KMS-11 (cell line): ENCODE data around the gene CDKN3.

Experiments used
- H2AFZ ChIP-seq: fragments of 200-600 bp; sonication (generic); 2 replicates; pipeline ENCODE4 v1.6.1; 2016; ENCODE audit warnings: antibody characterized with exemption, mixed run types, low read depth
- H3K27ac ChIP-seq: fragments of 200-600 bp; sonication (generic); 2 replicates; pipeline ENCODE4 v1.6.1; 2016; ENCODE audit warnings: mild to moderate bottlenecking, mixed run types
- H3K27me3 ChIP-seq: fragments of 200-600 bp; sonication (generic); 2 replicates; pipeline ENCODE4 v1.6.1; 2017; ENCODE audit warnings: mild to moderate bottlenecking, low read depth, mixed run types, moderate library complexity; ENCODE audit not compliant: insufficient read depth
- H3K36me3 ChIP-seq: fragments of 200-600 bp; sonication (generic); 2 replicates; pipeline ENCODE4 v1.6.1; 2017; ENCODE audit warnings: mild to moderate bottlenecking, mixed run types; ENCODE audit not compliant: insufficient read depth
- H3K4me1 ChIP-seq: fragments of 200-600 bp; sonication (generic); 2 replicates; pipeline ENCODE4 v1.6.1; 2016; ENCODE audit warnings: mild to moderate bottlenecking, low read depth, mixed run types; ENCODE audit not compliant: poor library complexity, severe bottlenecking
- H3K4me2 ChIP-seq: fragments of 200-600 bp; sonication (generic); 2 replicates; pipeline ENCODE4 v1.7.0; 2016; ENCODE audit warnings: mild to moderate bottlenecking, mixed run types
- H3K4me3 ChIP-seq: fragments of 200-600 bp; sonication (generic); IDR thresholded peaks from 2 replicates; pipeline ENCODE4 v1.6.1; 2017; ENCODE audit warnings: low read depth, low read length, mixed read lengths; ENCODE audit not compliant: insufficient read depth
- H3K79me2 ChIP-seq: fragments of 200-600 bp; sonication (generic); 2 replicates; pipeline ENCODE4 v1.6.1; 2016; ENCODE audit warnings: low read depth, mixed run types; ENCODE audit not compliant: insufficient read depth
- H3K9ac ChIP-seq: fragments of 200-600 bp; sonication (generic); 2 replicates; pipeline ENCODE4 v1.6.1; 2016; ENCODE audit warnings: mild to moderate bottlenecking, mixed run types
- H4K20me1 ChIP-seq: fragments of 200-600 bp; sonication (generic); 2 replicates; pipeline ENCODE4 v1.6.1; 2016; ENCODE audit warnings: mild to moderate bottlenecking, mixed run types; ENCODE audit not compliant: insufficient read depth
- TF ChIP-seq, protein P1 (sequence below): fragments of 200-600 bp; sonication (generic); conservative IDR thresholded peaks from 2 replicates; pipeline ENCODE4 v1.6.1; 2017; ENCODE audit warnings: low read depth, mild to moderate bottlenecking, antibody characterized with exemption, low read length, moderate library complexity, mixed read lengths

Gene CDKN3

DNA sequence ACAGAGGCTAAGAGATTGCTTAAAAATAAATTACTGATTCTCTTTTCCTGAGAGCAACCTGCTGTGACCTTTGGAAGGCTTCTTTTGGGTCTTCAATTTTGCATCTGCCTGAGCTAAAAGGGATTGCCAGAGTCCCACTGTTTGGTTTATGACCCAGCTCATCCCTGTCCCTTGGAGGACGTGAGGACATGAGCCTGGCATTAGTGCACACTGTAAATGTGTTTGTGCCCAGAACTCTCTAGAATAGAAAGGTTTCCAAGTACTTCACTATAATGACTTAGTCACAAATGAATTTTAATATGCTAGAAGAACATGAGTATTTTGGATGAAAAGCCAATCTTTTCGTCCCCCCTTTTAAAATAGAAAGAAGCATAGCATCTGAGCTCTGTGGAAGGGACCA lies 47.1 kb upstream of the CDKN3 start:
- TF ChIP-seq, protein P1, sequence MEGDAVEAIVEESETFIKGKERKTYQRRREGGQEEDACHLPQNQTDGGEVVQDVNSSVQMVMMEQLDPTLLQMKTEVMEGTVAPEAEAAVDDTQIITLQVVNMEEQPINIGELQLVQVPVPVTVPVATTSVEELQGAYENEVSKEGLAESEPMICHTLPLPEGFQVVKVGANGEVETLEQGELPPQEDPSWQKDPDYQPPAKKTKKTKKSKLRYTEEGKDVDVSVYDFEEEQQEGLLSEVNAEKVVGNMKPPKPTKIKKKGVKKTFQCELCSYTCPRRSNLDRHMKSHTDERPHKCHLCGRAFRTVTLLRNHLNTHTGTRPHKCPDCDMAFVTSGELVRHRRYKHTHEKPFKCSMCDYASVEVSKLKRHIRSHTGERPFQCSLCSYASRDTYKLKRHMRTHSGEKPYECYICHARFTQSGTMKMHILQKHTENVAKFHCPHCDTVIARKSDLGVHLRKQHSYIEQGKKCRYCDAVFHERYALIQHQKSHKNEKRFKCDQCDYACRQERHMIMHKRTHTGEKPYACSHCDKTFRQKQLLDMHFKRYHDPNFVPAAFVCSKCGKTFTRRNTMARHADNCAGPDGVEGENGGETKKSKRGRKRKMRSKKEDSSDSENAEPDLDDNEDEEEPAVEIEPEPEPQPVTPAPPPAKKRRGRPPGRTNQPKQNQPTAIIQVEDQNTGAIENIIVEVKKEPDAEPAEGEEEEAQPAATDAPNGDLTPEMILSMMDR, result no peak
- H3K27me3 ChIP-seq, result no peaks in the 10 kb centered on the region
- H3K9ac ChIP-seq, result no peak overlapping the region
- no peaks in the 10 kb centered on the region for H3K36me3 ChIP-seq
- H3K4me1 ChIP-seq, result no peaks in the 10 kb centered on the region
- H2AFZ ChIP-seq, result no peak overlapping the region
- no peaks in the 10 kb centered on the region for H4K20me1 ChIP-seq
- H3K4me3 ChIP-seq, result no peak overlapping the region
- H3K79me2 ChIP-seq, result no peaks in the 10 kb centered on the region
- no peak overlapping the region for H3K4me2 ChIP-seq
- H3K27ac ChIP-seq, result no peak overlapping the region

DNA sequence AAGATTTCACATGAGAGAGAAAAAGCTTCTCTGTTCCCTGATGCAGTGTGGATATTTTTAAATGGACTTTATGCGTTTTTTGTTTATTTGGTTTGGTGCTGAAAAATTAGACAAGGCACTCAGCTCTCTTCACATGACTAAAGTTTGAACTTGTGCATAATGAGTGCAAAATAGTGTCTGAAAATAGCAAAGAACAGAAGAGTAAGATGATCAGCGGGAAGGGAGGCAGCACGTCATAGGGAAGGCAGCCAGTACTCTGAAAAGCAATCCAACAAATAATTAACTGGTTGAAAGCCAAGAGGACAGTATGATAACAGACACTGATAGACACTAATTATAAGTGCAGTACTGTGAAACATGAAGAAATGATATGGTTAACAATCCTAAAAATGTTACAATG lies 46.6 kb upstream of the CDKN3 start:
- Histone ChIP-seq H3K9ac (no peak overlapping the region), H3K27me3 (no peaks in the 10 kb centered on the region), H3K79me2 (no peaks in the 10 kb centered on the region), H3K4me1 (no peaks in the 10 kb centered on the region), H4K20me1 (no peaks in the 10 kb centered on the region), H3K27ac (no peak overlapping the region), H3K4me2 (no peak overlapping the region), H3K36me3 (no peaks in the 10 kb centered on the region), H3K4me3 (no peak overlapping the region), H2AFZ (no peak overlapping the region)
- TF ChIP-seq, protein P1, result no peak

DNA sequence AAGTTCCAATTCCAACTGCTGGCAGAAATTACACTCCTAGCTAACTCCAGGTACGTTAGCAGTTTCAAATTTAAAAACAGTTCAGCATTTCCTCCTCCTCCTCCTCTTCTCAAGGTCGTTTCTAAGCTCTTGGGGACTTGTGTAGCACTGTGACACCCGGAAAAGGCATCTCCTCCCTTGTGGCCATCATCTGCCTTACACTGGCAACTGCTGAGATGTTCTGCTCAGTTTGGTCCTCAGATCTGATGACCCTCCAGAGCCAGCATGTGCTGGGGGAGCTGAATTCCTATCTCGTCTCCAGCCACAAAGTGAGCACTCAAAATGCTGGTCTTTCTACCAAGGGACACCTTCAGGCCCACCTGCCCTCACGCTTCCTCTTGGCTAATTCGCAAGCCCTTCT lies 43.5 kb upstream of the CDKN3 start:
- Histone ChIP-seq H3K36me3 (no peaks in the 10 kb centered on the region), H3K27ac (no peak overlapping the region), H3K4me1 (no peaks in the 10 kb centered on the region), H3K9ac (no peak overlapping the region), H2AFZ (no peak overlapping the region), H3K27me3 (no peaks in the 10 kb centered on the region), H4K20me1 (no peaks in the 10 kb centered on the region), H3K4me2 (no peak overlapping the region), H3K79me2 (no peaks in the 10 kb centered on the region), H3K4me3 (no peak overlapping the region)
- TF ChIP-seq, protein P1, result no peak

DNA sequence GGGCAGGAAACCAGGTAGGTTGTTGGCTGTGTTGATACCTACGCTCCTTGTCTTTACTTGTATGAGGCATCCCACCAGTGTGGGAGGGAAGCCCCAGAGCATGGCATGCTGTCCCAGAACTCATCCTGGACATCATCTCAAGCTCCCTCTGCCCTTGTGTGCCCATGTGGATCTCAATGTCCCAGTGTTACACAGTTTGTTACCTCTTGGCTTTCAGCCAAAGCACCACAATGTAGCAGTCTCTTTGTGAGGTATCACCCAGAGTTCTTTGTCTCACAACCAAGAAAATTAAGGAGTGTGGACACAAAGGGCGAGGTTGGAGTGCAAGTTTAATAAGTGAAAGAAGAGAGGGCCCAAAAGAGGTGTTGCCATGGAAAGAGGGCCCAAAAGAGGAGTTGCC lies 43.1 kb upstream of the CDKN3 start:
- no peak overlapping the region for H2AFZ ChIP-seq
- no peak overlapping the region for H3K4me3 ChIP-seq
- no peaks in the 10 kb centered on the region for H3K36me3 ChIP-seq

More for the DNA sequence above, 43.1 kb upstream of the CDKN3 start:
- Histone ChIP-seq H3K79me2 (no peaks in the 10 kb centered on the region), H3K9ac (no peak overlapping the region), H4K20me1 (no peaks in the 10 kb centered on the region), H3K27ac (no peak overlapping the region), H3K4me2 (no peak overlapping the region), H3K4me1 (no peaks in the 10 kb centered on the region), H3K27me3 (no peaks in the 10 kb centered on the region)
- TF ChIP-seq, protein P1, result no peak
